GM19351 (cell line): Measurements from ENCODE around the gene INPP5D.
"Not testable (repeated sequence)": the region's sequence is repeated elsewhere in the genome, so short reads cannot be mapped to it uniquely, and the experiment has no call there.

Experiments
- ATAC-seq: cut with Tn5 transposase; IDR thresholded peaks from one replicate; pipeline ENCODE4 v1.9.1; 2021; ENCODE audit warnings: mild to moderate bottlenecking, moderate library complexity; ENCODE audit not compliant: unreplicated experiment

The INPP5D gene

GRCh38 chr2:233200790-233201189 is 140.6 kb downstream of the INPP5D start:
- not testable (repeated sequence) for ATAC-seq

DNA sequence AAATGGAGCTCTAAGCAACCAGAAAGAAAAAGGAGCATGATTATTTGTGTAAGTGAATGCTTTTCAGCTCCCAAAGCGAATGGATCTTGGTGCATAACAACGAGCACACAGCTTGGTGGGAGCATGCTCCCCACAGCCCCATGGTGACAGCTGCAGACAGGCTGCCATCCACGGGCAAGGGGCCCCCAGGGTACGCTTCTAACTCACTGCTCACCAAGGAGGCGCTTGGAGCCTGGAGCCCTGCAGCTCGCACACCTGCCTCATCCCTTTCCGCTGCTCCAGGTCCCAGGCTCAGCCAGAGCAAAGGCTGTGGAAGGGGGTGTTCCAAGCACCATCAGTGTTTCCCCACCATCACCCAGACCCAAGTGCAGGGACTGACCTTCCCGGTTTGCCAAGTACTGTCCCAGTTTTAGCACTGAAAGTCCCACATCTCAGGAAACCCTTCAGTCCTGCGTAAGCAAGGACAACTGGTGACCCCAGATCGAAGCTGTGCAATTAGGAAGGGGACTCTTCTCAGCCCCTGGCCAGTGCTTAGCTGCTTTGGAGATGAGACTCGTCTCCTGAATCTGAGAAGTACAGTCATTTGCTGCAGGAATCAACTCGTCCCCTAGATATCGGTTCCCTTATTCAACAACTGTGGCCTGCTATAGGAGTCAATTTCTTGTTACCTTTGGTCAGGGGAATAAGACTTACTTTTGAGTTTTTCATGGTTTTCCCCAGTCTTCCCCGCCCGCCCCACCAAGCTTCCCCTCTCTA is 141.3 kb downstream of the INPP5D start:
- ATAC-seq, result no peak

GRCh38 chr2:233202531-233202944 is 142.4 kb downstream of the INPP5D start:
- no peak for ATAC-seq

DNA sequence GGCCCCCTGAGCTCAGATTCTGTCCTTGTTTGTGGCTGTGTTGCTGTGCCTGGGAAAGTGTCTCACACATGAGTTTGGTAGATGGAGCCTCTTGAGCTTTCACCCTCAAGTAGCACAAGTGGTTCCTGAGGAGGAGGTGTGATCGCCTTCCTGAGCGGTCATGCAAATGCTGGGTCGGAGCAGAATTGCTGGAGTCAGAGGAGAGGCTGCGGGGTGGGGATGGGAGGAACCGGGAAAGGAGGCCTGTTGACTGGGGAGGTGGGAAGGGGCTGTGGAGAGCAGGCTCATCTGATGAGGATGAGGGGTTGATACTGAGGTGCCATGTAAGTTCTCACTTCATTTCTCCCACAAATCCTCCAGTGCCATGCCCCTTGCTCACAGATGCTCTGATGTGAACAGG is 142.9 kb downstream of the INPP5D start:
- no peak for ATAC-seq

DNA sequence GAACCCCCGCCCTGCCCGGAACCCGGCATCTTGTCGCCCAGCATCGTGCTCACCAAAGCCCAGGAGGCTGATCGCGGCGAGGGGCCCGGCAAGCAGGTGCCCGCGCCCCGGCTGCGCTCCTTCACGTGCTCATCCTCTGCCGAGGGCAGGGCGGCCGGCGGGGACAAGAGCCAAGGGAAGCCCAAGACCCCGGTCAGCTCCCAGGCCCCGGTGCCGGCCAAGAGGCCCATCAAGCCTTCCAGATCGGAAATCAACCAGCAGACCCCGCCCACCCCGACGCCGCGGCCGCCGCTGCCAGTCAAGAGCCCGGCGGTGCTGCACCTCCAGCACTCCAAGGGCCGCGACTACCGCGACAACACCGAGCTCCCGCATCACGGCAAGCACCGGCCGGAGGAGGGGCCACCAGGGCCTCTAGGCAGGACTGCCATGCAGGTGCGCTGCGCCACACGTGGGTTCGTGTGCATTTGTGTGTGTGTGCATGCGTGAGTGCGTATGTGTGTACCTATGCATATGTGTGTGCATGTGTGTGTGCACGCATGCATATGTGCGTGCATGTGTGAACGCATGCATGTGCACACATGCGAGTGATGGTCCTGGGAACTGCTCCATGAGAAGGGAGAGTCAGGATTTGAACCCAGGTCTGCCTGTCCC is 144.3 kb downstream of the INPP5D start:
- ATAC-seq, result no peak

GRCh38 chr2:233208382-233209116 is 148.4 kb downstream of the INPP5D start:
- ATAC-seq, result no peak

DNA sequence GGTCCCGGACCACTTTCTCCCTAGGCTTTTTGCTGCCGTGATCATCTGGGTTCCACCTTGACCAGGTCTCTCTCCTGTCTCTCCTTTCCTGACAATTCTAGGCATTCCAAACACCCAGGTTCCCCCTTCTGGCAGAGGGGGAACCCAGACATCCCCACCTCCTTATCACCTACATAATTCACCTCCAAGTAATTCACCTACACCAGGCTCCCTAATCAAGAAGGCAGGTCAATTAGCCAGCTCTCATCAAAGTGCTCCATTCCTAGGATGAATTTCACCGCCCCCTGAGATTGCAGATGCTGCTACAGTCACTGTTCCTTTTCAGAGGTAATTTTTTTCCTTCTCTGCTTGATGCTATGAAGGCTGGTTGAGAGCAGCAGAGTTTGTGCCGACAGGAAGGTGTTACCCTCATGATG is 149.0 kb downstream of the INPP5D start:
- ATAC-seq, result no peak

DNA sequence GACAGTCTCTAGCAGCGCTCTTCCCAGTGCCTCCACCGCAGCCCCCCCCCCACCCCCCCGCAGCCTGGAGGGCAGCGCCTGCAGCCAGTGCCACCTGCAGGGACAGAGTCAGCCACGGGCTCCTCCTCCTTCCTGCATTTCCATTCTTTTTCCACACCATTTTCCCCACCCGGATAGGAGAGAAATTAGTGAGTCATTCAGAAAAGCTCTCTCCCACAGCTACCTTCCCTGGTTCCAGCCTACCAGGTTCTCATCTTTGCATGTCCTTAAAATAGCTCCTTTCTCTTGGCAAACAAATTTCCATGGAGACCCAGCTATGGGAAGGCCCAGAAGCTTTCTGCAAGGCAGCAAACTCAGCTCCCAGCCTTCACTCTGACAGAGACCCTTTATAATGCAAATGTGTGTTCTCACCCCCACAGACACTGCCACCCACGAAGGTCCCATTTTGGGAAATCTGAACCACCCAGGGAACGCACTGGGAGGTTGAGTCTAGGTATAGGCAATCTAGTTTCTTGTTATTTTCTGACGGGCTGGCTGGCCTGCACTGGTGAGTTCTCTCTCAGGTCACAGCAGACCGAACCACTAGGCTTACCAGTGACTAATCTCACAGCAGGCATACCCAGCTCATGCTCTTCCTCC is 149.5 kb downstream of the INPP5D start:
- no peak for ATAC-seq

DNA sequence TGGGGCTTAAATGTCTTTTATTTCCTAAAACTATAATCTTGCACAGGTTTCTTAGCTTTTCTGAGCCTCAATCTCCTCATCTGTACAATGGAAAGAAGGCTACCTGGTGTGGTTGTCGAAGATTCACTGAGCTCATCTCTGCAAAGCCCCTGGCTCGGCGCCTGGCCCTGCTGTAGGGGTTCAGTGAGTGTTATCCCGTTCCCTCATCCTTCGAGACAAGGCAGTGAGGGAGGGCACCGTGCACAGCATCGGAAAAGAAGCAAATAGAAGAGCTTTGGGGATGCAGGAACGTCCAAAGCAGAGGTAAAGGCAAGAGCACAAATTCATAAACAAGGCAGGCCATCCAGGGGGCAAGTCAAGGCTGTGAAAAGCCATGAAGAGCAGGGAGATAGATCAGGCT is 150.1 kb downstream of the INPP5D start:
- no peak for ATAC-seq

DNA sequence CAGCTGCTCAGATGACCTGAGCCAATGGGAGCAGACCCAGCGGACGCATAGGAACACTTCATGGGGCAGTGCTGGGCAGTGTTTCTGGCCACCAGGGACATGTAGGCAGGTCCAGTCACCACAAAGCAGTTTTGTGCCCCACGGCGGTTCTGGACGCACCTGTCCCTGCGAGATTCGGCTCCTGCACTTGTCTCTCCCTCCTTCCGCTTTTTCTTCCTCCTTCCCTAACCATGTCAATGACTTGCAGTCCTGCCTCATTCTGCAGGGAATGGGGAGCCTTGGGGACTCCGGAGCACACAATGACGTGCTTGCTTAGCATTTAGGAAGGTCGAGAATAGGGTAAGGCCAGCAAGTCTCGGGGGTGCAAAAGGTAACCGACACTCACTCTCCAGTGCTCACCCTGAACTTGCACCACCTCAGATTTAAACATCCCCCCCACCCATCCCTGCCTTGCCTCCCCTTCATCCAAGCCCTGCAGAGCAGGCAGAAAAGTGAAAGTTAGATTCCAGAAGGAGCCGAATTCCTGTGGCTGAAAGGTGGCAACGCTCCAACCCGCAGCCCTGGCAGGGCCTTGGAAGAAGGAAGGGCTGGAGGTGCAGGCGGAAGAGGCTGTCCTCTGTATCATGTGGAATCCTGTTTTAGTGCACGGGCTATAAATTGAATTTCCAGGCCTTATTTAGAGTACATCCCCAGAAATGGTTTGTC is 150.9 kb downstream of the INPP5D start:
- ATAC-seq, result no peak

- no peak for ATAC-seq
These were observed 151.4 kb downstream of the INPP5D start for GRCh38 chr2:233211548-233211895.

- no peak for ATAC-seq
These were observed 152.9 kb downstream of the INPP5D start for GRCh38 chr2:233213011-233213410.

DNA sequence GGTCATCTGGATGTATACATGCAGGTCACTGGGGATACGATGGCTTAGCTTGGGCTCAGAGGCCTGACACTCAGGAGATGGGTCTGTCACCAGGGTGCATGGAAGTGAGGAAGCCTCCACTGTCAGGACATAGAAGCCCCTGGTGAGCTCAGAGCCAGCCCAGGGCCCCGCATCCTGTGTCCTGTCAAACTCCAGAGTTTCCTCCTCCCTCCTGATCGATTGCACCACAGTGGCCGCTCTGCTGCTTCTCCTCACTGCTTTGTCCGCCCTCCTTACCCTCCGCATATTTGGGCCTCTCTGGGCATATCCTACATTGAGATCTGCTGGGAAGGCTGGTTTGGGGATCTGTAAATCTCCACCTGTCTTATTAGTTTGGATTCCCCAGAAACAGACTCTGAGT is 153.8 kb downstream of the INPP5D start:
- ATAC-seq, result no peak

GRCh38 chr2:233217892-233218377 is 157.8 kb downstream of the INPP5D start:
- ATAC-seq, result no peak

GRCh38 chr2:233218836-233219235 is 158.7 kb downstream of the INPP5D start:
- no peak for ATAC-seq

DNA sequence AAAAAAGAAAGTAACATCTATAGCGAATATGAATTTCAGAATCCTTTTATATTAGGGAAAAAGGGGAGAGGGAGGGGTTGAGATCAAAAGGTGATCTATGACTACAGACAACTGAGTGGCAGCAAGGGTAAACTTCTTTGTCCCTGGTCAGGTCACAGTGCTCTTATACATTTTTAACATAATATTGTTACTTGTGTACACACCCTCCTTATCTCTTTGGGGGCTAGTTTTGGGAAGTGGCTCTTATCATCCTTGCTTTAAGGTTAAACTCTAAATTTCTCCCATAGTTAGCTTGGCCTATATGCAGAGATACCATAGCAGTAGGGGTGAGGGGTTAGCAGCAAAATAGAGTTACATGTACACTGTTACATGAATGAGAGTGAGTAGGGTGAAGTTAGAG is 159.7 kb downstream of the INPP5D start:
- no peak for ATAC-seq

- no peak for ATAC-seq
These were observed 161.4 kb downstream of the INPP5D start for GRCh38 chr2:233221378-233222063.

- ATAC-seq, result peak; percentile 93
These were observed 163.1 kb downstream of the INPP5D start for GRCh38 chr2:233223059-233223894.
